ENCODE measurements around the gene RIMBP3B. TPM values are rescaled to one million over a fixed set of nuclear protein-coding genes. Genes with fewer than 3 reads are reported as not detected.
"Not testable (repeated sequence)": the region's sequence is repeated elsewhere in the genome, so short reads cannot be mapped to it uniquely, and the experiment has no call there.

The RIMBP3B gene
- total RNA-seq, 1 donor from 2014 or later: not detected

DNA sequence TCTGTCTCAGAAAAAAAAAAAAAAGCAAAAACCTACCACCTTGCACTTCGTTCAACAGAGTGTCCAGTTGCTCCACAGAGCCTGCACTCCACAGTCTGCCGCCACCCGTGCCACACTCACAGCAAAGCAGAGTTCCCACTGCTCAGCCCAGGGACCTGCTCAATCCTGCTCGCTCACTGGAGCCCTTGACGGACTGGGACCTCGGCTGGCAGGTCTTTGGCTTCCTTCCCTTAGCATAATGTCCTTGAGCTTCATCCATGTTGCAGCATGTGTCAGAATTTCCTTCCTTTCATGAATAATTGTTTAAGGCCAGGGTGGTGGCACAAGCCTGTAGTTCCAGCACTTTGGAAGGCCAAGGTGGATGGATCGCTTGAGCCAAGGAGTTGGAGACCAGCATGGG lies 11.1 kb downstream of the RIMBP3B start:
- H3K9me3 ChIP-seq; H3K4me1 ChIP-seq; H3K27ac ChIP-seq; H3K36me3 ChIP-seq; H3K4me3 ChIP-seq; intact Hi-C loops (cut with DNase I); DNase-seq (ENCODE audit: extremely low spot score in 2 of 2); H3K27me3 ChIP-seq: not testable (repeated sequence)

- H3K4me1 ChIP-seq; DNase-seq (ENCODE audit: extremely low spot score in 2 of 2); H3K4me3 ChIP-seq; H3K9me3 ChIP-seq; H3K36me3 ChIP-seq; H3K27ac ChIP-seq; intact Hi-C loops (cut with DNase I); H3K27me3 ChIP-seq: not testable (repeated sequence)
These were observed 17.8 kb downstream of the RIMBP3B start for GRCh38 chr22:21401197-21401969.

DNA sequence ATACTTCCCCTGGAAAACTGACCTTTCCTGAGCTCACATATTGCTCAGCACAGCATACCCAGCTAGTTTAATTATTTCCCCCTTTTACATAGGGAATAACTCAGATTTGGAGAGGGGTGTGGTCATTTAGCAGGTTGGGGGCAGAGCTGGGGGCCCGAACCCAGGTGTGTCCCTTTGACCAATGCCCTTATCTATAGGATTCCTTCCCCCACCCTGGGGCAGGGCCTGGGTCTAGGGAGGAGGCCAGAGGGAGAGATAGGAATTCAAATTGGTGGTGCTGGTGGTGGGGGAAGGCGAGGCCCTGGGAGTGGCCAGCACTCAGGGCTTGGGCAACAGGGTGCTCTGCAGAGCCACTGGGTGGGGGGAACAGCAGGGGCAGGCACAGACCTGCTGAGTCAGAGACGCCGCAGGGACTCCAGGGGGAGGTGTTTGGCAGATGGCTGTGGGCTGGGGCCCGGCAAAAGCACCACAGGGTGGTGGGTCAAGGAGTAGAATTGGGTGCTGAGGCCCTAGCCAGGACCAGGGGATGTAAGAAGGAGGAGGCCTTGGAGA lies 19.3 kb downstream of the RIMBP3B start:
- H3K4me3 ChIP-seq; H3K36me3 ChIP-seq; intact Hi-C loops (cut with DNase I); H3K4me1 ChIP-seq; H3K27ac ChIP-seq; DNase-seq (ENCODE audit: extremely low spot score in 2 of 2); H3K9me3 ChIP-seq; H3K27me3 ChIP-seq: not testable (repeated sequence)

GRCh38 chr22:21407139-21407538 lies 23.6 kb downstream of the RIMBP3B start:
- H3K36me3 ChIP-seq; H3K27ac ChIP-seq; DNase-seq (ENCODE audit: extremely low spot score in 2 of 2); intact Hi-C loops (cut with DNase I); H3K9me3 ChIP-seq; H3K27me3 ChIP-seq; H3K4me1 ChIP-seq; H3K4me3 ChIP-seq: not testable (repeated sequence)

DNA sequence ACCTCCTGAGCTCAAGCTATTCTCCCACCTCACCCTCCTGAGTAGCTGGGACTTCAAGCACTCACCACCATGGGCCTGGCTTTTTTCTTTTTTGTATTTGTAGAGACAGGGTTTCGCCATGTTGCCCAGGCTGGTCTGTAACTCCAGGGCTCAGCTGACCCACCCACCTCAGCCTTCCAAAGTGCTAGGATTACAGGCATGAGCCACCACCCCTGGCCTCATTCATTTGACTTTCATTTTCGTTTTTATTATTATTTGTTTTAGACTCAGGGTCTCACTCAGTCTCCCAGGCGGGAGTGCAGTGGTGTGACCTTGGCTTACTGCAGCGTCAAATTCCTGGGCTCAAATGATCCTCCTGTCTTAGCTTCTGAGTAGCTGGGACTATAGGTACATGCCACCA lies 24.2 kb downstream of the RIMBP3B start:
- H3K9me3 ChIP-seq; DNase-seq (ENCODE audit: extremely low spot score in 2 of 2); H3K36me3 ChIP-seq; H3K4me3 ChIP-seq; H3K27ac ChIP-seq; intact Hi-C loops (cut with DNase I); H3K4me1 ChIP-seq; H3K27me3 ChIP-seq: not testable (repeated sequence)

DNA sequence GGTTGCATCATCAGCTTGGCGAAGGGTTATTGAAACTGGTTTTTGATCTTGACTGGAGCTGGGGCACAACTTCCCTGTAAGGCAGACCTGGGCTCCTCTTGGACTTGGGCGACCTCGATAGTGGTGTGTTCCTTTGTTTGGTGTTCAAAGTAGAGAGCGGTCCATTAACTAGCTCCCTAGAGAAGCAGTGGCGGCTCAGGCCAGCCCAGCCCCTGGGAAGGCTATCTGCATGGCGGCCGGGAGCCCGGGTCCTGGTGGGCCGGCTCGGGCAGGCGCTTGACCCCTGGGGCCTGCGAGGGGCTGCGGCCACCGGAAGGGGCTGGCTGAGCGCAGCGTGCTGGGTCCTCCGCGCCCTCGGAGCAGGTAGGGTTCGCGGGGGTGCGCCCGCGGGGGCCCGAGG lies 32.8 kb downstream of the RIMBP3B start:
- H3K36me3 ChIP-seq; DNase-seq (ENCODE audit: extremely low spot score in 2 of 2); H3K9me3 ChIP-seq; H3K4me1 ChIP-seq; H3K27me3 ChIP-seq; H3K27ac ChIP-seq; intact Hi-C loops (cut with DNase I); H3K4me3 ChIP-seq: not testable (repeated sequence)

GRCh38 chr22:21417227-21417746 lies 33.7 kb downstream of the RIMBP3B start, which contains the start of gene HIC2:
Gene HIC2 (plus strand): TSS chr22:21417371. CDS start chr22:21442832, 25,461 bp downstream.
- DNase-seq (ENCODE audit: extremely low spot score in 2 of 2); intact Hi-C loops (cut with DNase I); H3K4me1 ChIP-seq; H3K27ac ChIP-seq; H3K27me3 ChIP-seq; H3K9me3 ChIP-seq; H3K36me3 ChIP-seq: not testable (repeated sequence)
- peak within 1 kb of the TSS; percentile 39 to 41 for H3K4me3 ChIP-seq

DNA sequence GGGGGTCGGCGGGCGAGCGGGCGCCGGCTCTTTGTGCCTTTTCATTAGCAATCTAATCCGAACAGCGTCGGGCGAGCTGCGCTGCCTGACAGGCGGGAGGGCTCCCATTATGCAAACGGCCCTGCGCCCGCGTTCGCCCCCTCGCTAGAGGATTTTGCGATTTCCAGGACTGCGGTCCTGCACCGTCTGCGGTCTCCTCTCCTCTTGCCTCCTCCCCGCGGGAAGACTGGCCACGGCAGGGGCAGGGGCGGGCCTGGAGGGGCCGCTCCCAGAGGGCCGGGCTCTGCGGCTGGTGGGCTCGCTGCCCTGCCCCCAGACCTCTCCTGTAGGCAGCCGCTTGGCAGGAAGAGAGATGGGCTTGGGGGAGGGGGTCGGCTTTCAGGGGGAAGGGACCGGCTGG lies 34.3 kb downstream of the RIMBP3B start:
- H3K9me3 ChIP-seq; intact Hi-C loops (cut with DNase I); H3K36me3 ChIP-seq; H3K4me1 ChIP-seq; H3K27ac ChIP-seq; DNase-seq (ENCODE audit: extremely low spot score in 2 of 2); H3K27me3 ChIP-seq: not testable (repeated sequence)
- peak overlapping the region; percentile 39 to 41 for H3K4me3 ChIP-seq

DNA sequence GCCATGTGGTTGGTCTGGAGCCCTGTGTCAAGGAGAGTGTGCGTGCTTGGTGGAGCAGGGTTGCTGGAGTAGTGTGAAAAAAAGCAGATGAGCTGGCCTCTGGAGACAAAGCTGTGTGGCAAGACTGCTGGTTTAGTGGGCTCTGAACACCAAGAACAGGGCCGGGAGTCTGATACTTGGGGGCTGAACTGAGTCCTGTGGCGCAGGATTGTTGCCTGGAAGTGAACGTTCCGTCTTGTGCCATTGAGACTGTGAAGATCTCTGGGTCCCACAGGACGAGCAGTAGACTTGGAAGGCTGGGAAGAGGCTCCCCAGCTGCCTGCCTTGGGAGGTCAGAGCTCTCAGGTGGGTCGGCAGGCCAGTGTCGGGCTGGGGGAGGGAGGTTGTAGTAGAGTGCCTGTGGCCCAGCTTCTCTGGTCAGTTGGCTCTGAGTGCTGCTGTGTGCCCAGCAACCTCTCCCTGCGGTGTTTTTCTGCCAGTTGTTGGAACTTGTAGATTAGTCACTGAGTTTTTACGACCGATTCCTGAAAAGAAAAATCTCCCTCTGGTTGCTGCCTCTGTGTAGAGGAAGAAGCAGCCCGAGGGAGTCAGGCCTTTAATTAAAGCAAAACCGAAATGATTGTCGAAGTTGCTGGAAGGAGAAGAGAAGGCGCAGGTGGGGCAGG lies 35.6 kb downstream of the RIMBP3B start:
- H3K4me1 ChIP-seq; DNase-seq (ENCODE audit: extremely low spot score in 2 of 2); H3K4me3 ChIP-seq; H3K27ac ChIP-seq; H3K9me3 ChIP-seq; H3K36me3 ChIP-seq; intact Hi-C loops (cut with DNase I); H3K27me3 ChIP-seq: not testable (repeated sequence)

- H3K27ac ChIP-seq; H3K9me3 ChIP-seq; H3K36me3 ChIP-seq; H3K27me3 ChIP-seq; H3K4me1 ChIP-seq; intact Hi-C loops (cut with DNase I); DNase-seq (ENCODE audit: extremely low spot score in 2 of 2); H3K4me3 ChIP-seq: not testable (repeated sequence)
These were observed 36.7 kb downstream of the RIMBP3B start for GRCh38 chr22:21420180-21420763.

- DNase-seq (ENCODE audit: extremely low spot score in 2 of 2); H3K4me1 ChIP-seq; H3K27ac ChIP-seq; H3K36me3 ChIP-seq; H3K27me3 ChIP-seq; intact Hi-C loops (cut with DNase I); H3K4me3 ChIP-seq; H3K9me3 ChIP-seq: not testable (repeated sequence)
These were observed 40.6 kb downstream of the RIMBP3B start for GRCh38 chr22:21424084-21424709.

- H3K4me1 ChIP-seq; H3K36me3 ChIP-seq; H3K27ac ChIP-seq; H3K9me3 ChIP-seq; intact Hi-C loops (cut with DNase I); DNase-seq (ENCODE audit: extremely low spot score in 2 of 2); H3K27me3 ChIP-seq; H3K4me3 ChIP-seq: not testable (repeated sequence)
These were observed 51.1 kb downstream of the RIMBP3B start for GRCh38 chr22:21434378-21435233.

Measured in vagina (tissue), 2 donors.